Loucy (cell line): ENCODE measurements around the gene SND1.

Experiments
- H2AFZ ChIP-seq: fragments of 200-600 bp; sonication (generic); 2 replicates; pipeline ENCODE4 v1.6.0; 2016; ENCODE audit warnings: antibody characterized with exemption, mild to moderate bottlenecking, low read length, moderate library complexity
- H3F3A ChIP-seq: fragments of 200-600 bp; 2 replicates; pipeline ENCODE4 v1.6.0; 2016; ENCODE audit warnings: antibody characterized with exemption, low read depth, mild to moderate bottlenecking
- H3K27me3 ChIP-seq: fragments of 200-600 bp; sonication (generic); 2 replicates; pipeline ENCODE4 v1.6.1; 2014; ENCODE audit warnings: low read length, mild to moderate bottlenecking; ENCODE audit not compliant: insufficient read depth, poor library complexity, severe bottlenecking
- H3K36me3 ChIP-seq: fragments of 200-600 bp; sonication (generic); 2 replicates; pipeline ENCODE4 v1.6.1; 2016; ENCODE audit warnings: low read length; ENCODE audit not compliant: insufficient read depth
- H3K4me1 ChIP-seq: fragments of 200-600 bp; sonication (generic); 2 replicates; pipeline ENCODE4 v1.5.1; 2014; ENCODE audit warnings: low read length, mild to moderate bottlenecking; ENCODE audit not compliant: insufficient read depth, poor library complexity, severe bottlenecking
- H3K4me2 ChIP-seq: fragments of 200-600 bp; sonication (generic); 2 replicates; pipeline ENCODE4 v1.6.0; 2014; ENCODE audit warnings: antibody characterized with exemption, low read length, low read depth, mild to moderate bottlenecking; ENCODE audit not compliant: poor library complexity, severe bottlenecking
- H3K4me3 ChIP-seq: fragments of 200-600 bp; sonication (generic); 2 replicates; pipeline ENCODE4 v1.5.1; 2014; ENCODE audit warnings: low read length, mild to moderate bottlenecking, mixed read lengths; ENCODE audit not compliant: poor library complexity, severe bottlenecking
- H3K79me2 ChIP-seq: fragments of 200-600 bp; sonication (generic); 2 replicates; pipeline ENCODE4 v1.6.1; 2014; ENCODE audit warnings: low read length; ENCODE audit not compliant: insufficient read depth
- H3K9ac ChIP-seq: fragments of 200-600 bp; sonication (generic); 2 replicates; pipeline ENCODE4 v1.6.0; 2014; ENCODE audit warnings: mild to moderate bottlenecking, low read depth, low read length, moderate library complexity; ENCODE audit not compliant: poor library complexity, severe bottlenecking
- H3K9me2 ChIP-seq: fragments of 200-600 bp; sonication (generic); replicated peaks from 2 replicates; pipeline ENCODE4 v1.6.1; 2016; ENCODE audit warnings: low read depth, low read length, mixed read lengths
- H3K9me3 ChIP-seq: fragments of 200-600 bp; sonication (generic); 2 replicates; pipeline ENCODE4 v1.6.1; 2014; ENCODE audit warnings: mild to moderate bottlenecking, antibody characterized with exemption, low read length, low read depth; ENCODE audit not compliant: insufficient read depth
- H4K20me1 ChIP-seq: fragments of 200-600 bp; sonication (generic); 2 replicates; pipeline ENCODE4 v1.6.0; 2014; ENCODE audit warnings: antibody characterized with exemption, low read length, mild to moderate bottlenecking; ENCODE audit not compliant: insufficient read depth, poor library complexity, severe bottlenecking
- EZH2phosphoT487 ChIP-seq: fragments of 200-600 bp; IDR thresholded peaks from 2 replicates; pipeline ENCODE4 v1.6.1; 2018; ENCODE audit warnings: antibody characterized with exemption, mild to moderate bottlenecking, moderate library complexity, borderline replicate concordance
- TF ChIP-seq, protein P1 (sequence below): fragments of 200-600 bp; sonication (generic); conservative IDR thresholded peaks from 2 replicates; pipeline ENCODE4 v1.5.1; 2014; ENCODE audit warnings: mild to moderate bottlenecking, antibody characterized with exemption, low read length

The SND1 gene

DNA sequence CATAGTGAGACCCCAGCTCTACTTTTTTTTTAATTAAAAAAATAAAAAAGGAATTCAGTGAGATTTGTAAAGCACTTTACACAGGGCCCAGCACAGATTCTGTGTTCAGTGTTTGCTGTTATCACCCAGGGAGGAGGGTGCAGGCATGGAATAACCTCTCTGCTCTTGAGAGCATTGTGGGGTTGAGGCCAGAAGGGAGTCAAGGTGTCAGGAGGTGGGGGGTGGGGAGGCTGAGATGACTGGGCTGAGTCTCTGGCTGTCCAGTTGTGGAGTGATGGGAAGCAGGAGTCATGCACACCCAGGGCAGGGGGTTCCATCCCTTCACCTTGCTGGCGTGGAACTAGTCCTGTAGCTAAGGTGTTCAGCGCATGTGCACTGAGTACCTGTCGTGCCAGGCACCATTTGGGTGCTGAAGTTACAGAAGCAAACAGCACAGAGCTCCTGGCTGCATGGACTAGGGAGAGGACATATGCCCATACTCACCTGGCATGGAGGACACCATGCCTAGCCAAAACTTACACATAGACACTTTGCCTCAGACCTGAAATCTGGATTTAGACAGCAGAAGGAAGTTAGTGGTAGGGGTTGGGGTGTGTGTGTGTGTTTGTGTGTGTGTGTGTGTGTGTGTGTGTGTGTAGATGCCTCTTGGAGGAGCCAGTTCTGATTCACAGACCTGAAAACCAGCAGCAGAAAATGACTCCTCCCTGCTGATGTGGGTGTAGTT lies 448.4 kb downstream of the SND1 start:
- Histone ChIP-seq H3K4me1 (no peaks in the 10 kb centered on the region), H3K36me3 (0 out of 2 replicates have a peak, but pooled peaks cover 2% of the 10 kb centered on the region), H3K4me2 (no peak overlapping the region), H2AFZ (no peak overlapping the region), H3K27me3 (no peaks in the 10 kb centered on the region), H3K9me2 (no peaks in the 10 kb centered on the region), H3K9ac (no peak overlapping the region), H3F3A (no peaks in the 10 kb centered on the region), H3K9me3 (no peaks in the 10 kb centered on the region), H3K79me2 (no peaks in the 10 kb centered on the region), H3K4me3 (no peak overlapping the region), H4K20me1 (no peaks in the 10 kb centered on the region)
- TF ChIP-seq, protein P1, sequence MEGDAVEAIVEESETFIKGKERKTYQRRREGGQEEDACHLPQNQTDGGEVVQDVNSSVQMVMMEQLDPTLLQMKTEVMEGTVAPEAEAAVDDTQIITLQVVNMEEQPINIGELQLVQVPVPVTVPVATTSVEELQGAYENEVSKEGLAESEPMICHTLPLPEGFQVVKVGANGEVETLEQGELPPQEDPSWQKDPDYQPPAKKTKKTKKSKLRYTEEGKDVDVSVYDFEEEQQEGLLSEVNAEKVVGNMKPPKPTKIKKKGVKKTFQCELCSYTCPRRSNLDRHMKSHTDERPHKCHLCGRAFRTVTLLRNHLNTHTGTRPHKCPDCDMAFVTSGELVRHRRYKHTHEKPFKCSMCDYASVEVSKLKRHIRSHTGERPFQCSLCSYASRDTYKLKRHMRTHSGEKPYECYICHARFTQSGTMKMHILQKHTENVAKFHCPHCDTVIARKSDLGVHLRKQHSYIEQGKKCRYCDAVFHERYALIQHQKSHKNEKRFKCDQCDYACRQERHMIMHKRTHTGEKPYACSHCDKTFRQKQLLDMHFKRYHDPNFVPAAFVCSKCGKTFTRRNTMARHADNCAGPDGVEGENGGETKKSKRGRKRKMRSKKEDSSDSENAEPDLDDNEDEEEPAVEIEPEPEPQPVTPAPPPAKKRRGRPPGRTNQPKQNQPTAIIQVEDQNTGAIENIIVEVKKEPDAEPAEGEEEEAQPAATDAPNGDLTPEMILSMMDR: no peak
- TF ChIP-seq EZH2phosphoT487: no peak

DNA sequence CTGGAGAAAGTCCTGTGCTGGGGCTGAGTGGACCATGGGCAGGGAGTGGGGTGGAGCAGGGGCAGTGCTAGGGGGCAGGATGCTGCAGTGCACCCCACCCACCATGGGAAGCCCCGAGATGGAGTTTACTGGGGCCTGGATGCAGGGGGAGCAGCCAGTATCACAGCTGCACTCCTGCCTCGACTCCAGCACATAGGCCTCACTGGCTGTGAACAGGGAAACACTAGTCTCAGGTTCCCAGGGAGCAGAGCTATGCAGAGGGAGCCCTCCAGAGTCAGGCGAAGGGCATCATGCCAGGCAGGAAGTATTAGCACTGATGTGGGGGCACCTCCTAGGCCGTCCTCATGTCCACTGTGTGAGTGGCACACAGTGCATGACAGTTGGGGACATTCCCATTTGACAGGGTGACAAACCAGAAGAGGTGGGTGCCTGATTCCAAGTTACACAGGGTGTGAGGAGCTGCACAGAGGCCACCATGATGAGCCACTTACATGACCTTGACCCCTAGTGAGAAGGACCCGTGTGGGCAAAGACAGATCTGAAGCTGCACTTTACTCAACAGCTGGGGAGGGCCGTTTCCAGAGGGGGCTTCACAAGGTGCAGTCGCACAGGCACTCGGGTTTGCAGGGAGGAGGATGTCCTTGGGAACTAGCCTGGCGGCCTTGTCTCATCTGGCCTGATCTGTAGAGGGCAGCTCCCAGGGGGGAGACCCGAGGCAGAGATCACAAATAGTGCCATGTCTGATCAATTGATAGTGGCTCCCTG lies 449.1 kb downstream of the SND1 start:
- Histone ChIP-seq H3K4me3 (no peak overlapping the region), H2AFZ (no peak overlapping the region), H3K79me2 (no peaks in the 10 kb centered on the region), H3K9me2 (no peaks in the 10 kb centered on the region), H3K9me3 (no peaks in the 10 kb centered on the region), H4K20me1 (no peaks in the 10 kb centered on the region), H3F3A (no peaks in the 10 kb centered on the region), H3K4me2 (no peak overlapping the region), H3K9ac (no peak overlapping the region), H3K27me3 (no peaks in the 10 kb centered on the region), H3K4me1 (no peaks in the 10 kb centered on the region), H3K36me3 (no peaks in the 10 kb centered on the region)
- TF ChIP-seq, protein P1: no peak
- TF ChIP-seq EZH2phosphoT487: no peak

DNA sequence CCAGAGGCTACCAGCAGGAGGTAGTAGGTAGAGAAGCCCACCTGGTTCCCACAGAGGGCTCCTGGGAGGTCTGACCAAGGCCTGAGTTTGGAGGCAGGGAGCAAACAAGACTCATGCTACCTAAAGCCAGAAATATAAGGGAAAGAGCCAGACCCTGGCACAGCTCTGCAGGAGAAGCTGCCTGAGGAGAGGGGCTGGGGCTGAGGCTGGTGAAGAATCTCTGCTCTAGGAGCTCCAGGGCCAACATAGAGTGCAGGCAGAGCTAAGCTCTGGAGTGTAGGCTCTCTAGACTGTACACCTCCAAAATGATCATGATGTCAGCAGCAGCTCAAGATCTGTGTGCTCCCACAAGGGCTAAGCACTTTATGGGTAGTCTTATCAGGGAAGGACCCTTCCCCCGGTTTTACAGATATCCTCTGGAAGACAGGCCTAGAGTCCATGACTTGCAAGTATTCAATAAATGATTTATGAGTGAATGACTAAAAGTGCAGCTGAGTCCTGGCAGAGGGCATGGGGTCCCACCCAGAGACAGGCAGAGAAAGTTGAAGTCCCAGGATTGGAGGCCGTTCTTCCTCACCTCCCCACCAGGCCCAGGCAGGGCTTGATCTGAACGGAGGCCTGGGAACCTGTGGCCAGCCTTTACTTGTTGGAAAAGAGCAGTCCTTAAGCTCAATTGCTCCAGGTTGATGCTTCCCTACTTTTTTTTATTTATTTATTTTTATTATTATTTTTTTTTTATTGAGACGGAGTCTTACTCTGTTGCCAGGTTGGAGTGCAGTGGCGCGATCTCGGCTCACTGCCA lies 450.7 kb downstream of the SND1 start:
- Histone ChIP-seq H3K9me2 (no peaks in the 10 kb centered on the region), H3K4me1 (peaks cover 3% of the 10 kb centered on the region), H2AFZ (no peak overlapping the region), H3F3A (no peaks in the 10 kb centered on the region), H3K9ac (no peak overlapping the region), H3K27me3 (no peaks in the 10 kb centered on the region), H3K9me3 (no peaks in the 10 kb centered on the region), H3K79me2 (no peaks in the 10 kb centered on the region), H3K4me2 (no peak overlapping the region), H3K4me3 (no peak overlapping the region), H3K36me3 (no peaks in the 10 kb centered on the region), H4K20me1 (no peaks in the 10 kb centered on the region)
- TF ChIP-seq, protein P1: no peak
- no peak for TF ChIP-seq EZH2phosphoT487
